ENCODE results near the gene SMCO4.
"Not testable (repeated sequence)": the region's sequence is repeated elsewhere in the genome, so short reads cannot be mapped to it uniquely, and the experiment has no call there.

Gene SMCO4

GRCh38 chr11:93560199-93560932, 17.2 kb upstream of the SMCO4 start:
- no peak for DNase-seq (ENCODE audit: low read depth)

- no peak for DNase-seq (ENCODE audit: low read depth)
These were observed 16.5 kb upstream of the SMCO4 start for GRCh38 chr11:93559681-93560080.

GRCh38 chr11:93552874-93553273, 9.7 kb upstream of the SMCO4 start:
- DNase-seq (ENCODE audit: low read depth): no peak

GRCh38 chr11:93549976-93550375, 6.8 kb upstream of the SMCO4 start:
- DNase-seq (ENCODE audit: low read depth): no peak

GRCh38 chr11:93548679-93549319, 5.6 kb upstream of the SMCO4 start:
- no peak for DNase-seq (ENCODE audit: low read depth)

GRCh38 chr11:93547773-93548172, 4.6 kb upstream of the SMCO4 start:
- no peak for DNase-seq (ENCODE audit: low read depth)

GRCh38 chr11:93547028-93547427, 3.8 kb upstream of the SMCO4 start:
- no peak for DNase-seq (ENCODE audit: low read depth)

GRCh38 chr11:93545566-93545965, 2.4 kb upstream of the SMCO4 start:
- no peak for DNase-seq (ENCODE audit: low read depth)

GRCh38 chr11:93542811-93543229, 371 bp downstream of the SMCO4 start:
- no peak for DNase-seq (ENCODE audit: low read depth)

GRCh38 chr11:93541884-93542810, 1.0 kb downstream of the SMCO4 start:
- peak; percentile 49 for DNase-seq (ENCODE audit: low read depth)

GRCh38 chr11:93540896-93541553, 2.2 kb downstream of the SMCO4 start:
- DNase-seq (ENCODE audit: low read depth): no peak

GRCh38 chr11:93540337-93540736, 2.9 kb downstream of the SMCO4 start:
- no peak for DNase-seq (ENCODE audit: low read depth)

GRCh38 chr11:93537767-93538261, 5.4 kb downstream of the SMCO4 start:
- no peak for DNase-seq (ENCODE audit: low read depth)

- DNase-seq (ENCODE audit: low read depth): no peak
These were observed 6.1 kb downstream of the SMCO4 start for GRCh38 chr11:93537049-93537448.

GRCh38 chr11:93536101-93536861, 6.9 kb downstream of the SMCO4 start:
- no peak for DNase-seq (ENCODE audit: low read depth)

GRCh38 chr11:93535578-93535977, 7.6 kb downstream of the SMCO4 start:
- not testable (repeated sequence) for DNase-seq (ENCODE audit: low read depth)

- no peak for DNase-seq (ENCODE audit: low read depth)
These were observed 10.4 kb downstream of the SMCO4 start for GRCh38 chr11:93532806-93533205.

- DNase-seq (ENCODE audit: low read depth): no peak
These were observed 10.9 kb downstream of the SMCO4 start for GRCh38 chr11:93532281-93532789.

- no peak for DNase-seq (ENCODE audit: low read depth)
These were observed 12.7 kb downstream of the SMCO4 start for GRCh38 chr11:93530468-93530826.

GRCh38 chr11:93529707-93530467, 13.3 kb downstream of the SMCO4 start:
- no peak for DNase-seq (ENCODE audit: low read depth)

Data from HS-5 (cell line).